ENCODE data around the gene CSF1R. TPM values are rescaled to one million over a fixed set of nuclear protein-coding genes. Genes with fewer than 3 reads are reported as not detected.

The CSF1R gene
- total and polyA plus RNA-seq, 2 of the 4 experiments (the other 2 are of a cell fraction), result 0.14 to 0.36 TPM

DNA sequence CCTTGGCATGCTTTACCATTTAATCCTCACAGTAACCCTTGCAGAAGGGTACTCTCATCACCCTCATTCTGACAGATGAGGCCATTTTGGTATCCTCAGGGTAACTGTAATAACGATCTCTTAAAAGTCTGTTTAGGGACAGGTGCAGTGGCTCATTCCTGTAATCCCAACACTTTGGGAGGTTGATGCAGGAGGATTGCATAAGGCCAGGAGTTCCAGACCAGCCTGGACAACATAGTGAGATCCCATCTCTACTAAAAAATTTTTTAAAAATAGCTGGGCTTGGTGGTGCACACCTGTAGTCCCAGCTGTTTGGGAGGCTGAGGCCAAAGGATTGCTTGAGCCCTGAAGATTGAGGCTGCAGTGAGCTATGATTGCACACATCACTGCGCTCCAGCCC lies 31.8 kb downstream of the CSF1R start:
- peaks cover 47% of the 10 kb centered on the region for H3K36me3 ChIP-seq (ENCODE audit: control insufficient read depth, insufficient read depth, low read length)
- ChIA-PET CTCF (interaction anchor here (0.5 kb wide), 1 partner anchor 62 kb away, joined by 3 read pairs; no protein-coding TSS in a partner anchor), POLR2A (ENCODE audit: unreplicated experiment) (no interaction called here)
- H2BK15ac ChIP-seq (ENCODE audit: low read depth, low read length), result no peak overlapping the region
- TF ChIP-seq MAZ (IDR thresholded peaks at IDR 0.05; ENCODE audit: borderline replicate concordance, low read depth, low read length), result no peak
- TF ChIP-seq, protein P1, sequence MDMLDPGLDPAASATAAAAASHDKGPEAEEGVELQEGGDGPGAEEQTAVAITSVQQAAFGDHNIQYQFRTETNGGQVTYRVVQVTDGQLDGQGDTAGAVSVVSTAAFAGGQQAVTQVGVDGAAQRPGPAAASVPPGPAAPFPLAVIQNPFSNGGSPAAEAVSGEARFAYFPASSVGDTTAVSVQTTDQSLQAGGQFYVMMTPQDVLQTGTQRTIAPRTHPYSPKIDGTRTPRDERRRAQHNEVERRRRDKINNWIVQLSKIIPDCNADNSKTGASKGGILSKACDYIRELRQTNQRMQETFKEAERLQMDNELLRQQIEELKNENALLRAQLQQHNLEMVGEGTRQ (IDR thresholded peaks at IDR 0.05; ENCODE audit: low read depth, low read length), result no peak
- TF ChIP-seq NFE2L2 (IDR thresholded peaks at IDR 0.05; ENCODE audit: low read depth, low read length), result no peak
- no peak for TF ChIP-seq ELK1 (IDR thresholded peaks at IDR 0.05; ENCODE audit: borderline replicate concordance, low read depth, low read length)
- TF ChIP-seq MAFK (IDR thresholded peaks at IDR 0.05; ENCODE audit: low read depth, low read length), result no peak
- no peak for TF ChIP-seq RFX5 (IDR thresholded peaks at IDR 0.05; ENCODE audit: low read depth, low read length)
- no peak for TF ChIP-seq BHLHE40 (IDR thresholded peaks at IDR 0.05; ENCODE audit: low read depth, low read length)
- TF ChIP-seq FOS (IDR thresholded peaks at IDR 0.05; ENCODE audit: low read depth, low read length), result no peak
- no peak for TF ChIP-seq RCOR1 (IDR thresholded peaks at IDR 0.05; ENCODE audit: insufficient replicate concordance, low read length)
- TF ChIP-seq POLR2A (IDR thresholded peaks at IDR 0.05; ENCODE audit: low read depth, low read length), result no peak
- TF ChIP-seq CEBPB (IDR thresholded peaks at IDR 0.05; ENCODE audit: low read depth, low read length), result no peak
- TF ChIP-seq MXI1 (IDR thresholded peaks at IDR 0.05; ENCODE audit: borderline replicate concordance, low read depth, low read length), result no peak
- no peak for TF ChIP-seq SMC3 (IDR thresholded peaks at IDR 0.05; ENCODE audit: low read depth, low read length)
- H2BK20ac ChIP-seq (ENCODE audit: low read depth, low read length), result no peak overlapping the region
- H3K9me3 ChIP-seq (ENCODE audit: control insufficient read depth, insufficient read depth, low read length), result no peaks in the 10 kb centered on the region
- peaks cover 49% of the 10 kb centered on the region for H3K9me1 ChIP-seq (ENCODE audit: insufficient read depth, low read length)
- no peak for ATAC-seq (ENCODE audit: low read depth)
- WGBS, 2 experiments (ENCODE audit: extremely low coverage in 2 of 2, insufficient read length in 1 of 2), result no CpG with 5 or more reads among the region's 2 CpGs
- H3K4me2 ChIP-seq (ENCODE audit: low read depth, low read length), result no peak overlapping the region
- H4K91ac ChIP-seq (ENCODE audit: insufficient read depth, low read depth, low read length), result no peak overlapping the region
- no peak overlapping the region for H4K8ac ChIP-seq (ENCODE audit: low read depth in 2 of 2, low read length in 2 of 2)
- H3K27ac ChIP-seq (ENCODE audit: insufficient read depth, low read length), result no peak overlapping the region
- intact Hi-C loops (cut with micrococcal nuclease) (no loop called here), in situ Hi-C loops (cut with MboI; ENCODE audit: low sequenced_read_pairs) (no loop called here), dilution Hi-C loops (cut with HindIII; ENCODE audit: low sequenced_read_pairs, unreplicated experiment) (no loop called here)
- H2BK120ac ChIP-seq (ENCODE audit: low read depth, low read length), result no peak overlapping the region
- H4K5ac ChIP-seq (ENCODE audit: low read depth, low read length), result no peak overlapping the region
- peaks cover 27% of the 10 kb centered on the region for H3K4me1 ChIP-seq (ENCODE audit: control insufficient read depth, insufficient read depth, low read length)
- H3K23ac ChIP-seq (ENCODE audit: low read depth, low read length), result no peak overlapping the region
- peaks cover 4 to 37% of the 10 kb centered on the region in 2 experiments; a peak in 3 of 4 replicates for H3K79me1 ChIP-seq (ENCODE audit: low read depth in 1 of 2, low read length in 2 of 2)
- BruUV-seq (replicated peaks), result no TSS peak
- no peaks in the 10 kb centered on the region; the same call in 1 of the 2 replicates for H4K20me1 ChIP-seq (ENCODE audit: insufficient read depth, low read length)
- no peak overlapping the region for H2AK5ac ChIP-seq (ENCODE audit: low read depth, low read length)
- H3K56ac ChIP-seq (ENCODE audit: extremely low read depth, insufficient read depth, low read length), result no peak overlapping the region
- H3K4me3 ChIP-seq (ENCODE audit: insufficient read depth, low read depth, low read length), result no peak overlapping the region
- no peak for DNase-seq
- no peak overlapping the region for H2AK9ac ChIP-seq (replicated peaks; ENCODE audit: low read depth, low read length, poor library complexity)
- H2BK5ac ChIP-seq (ENCODE audit: low read depth, low read length, poor library complexity, severe bottlenecking), result no peak overlapping the region
- H3K4ac ChIP-seq (ENCODE audit: low read depth, low read length), result no peak overlapping the region
- H3K14ac ChIP-seq (replicated peaks; ENCODE audit: low read depth, low read length), result no peak overlapping the region
- no peak overlapping the region for H2AFZ ChIP-seq (replicated peaks; ENCODE audit: low read length, poor library complexity)
- H3K18ac ChIP-seq (ENCODE audit: low read depth, low read length), result no peak overlapping the region
- no peaks in the 10 kb centered on the region for H3K27me3 ChIP-seq (ENCODE audit: control insufficient read depth, insufficient read depth, low read length)
- H3K9ac ChIP-seq (ENCODE audit: low read depth, low read length), result no peak overlapping the region
